MM.1S (cell line): ENCODE data around the gene PRELID2.

Experiments
- DNase-seq: peaks from one replicate; pipeline ENCODE4 v3.0.0-alpha.2; 2015
- H2AFZ ChIP-seq: fragments of 300-600 bp; sonication (generic); 2 replicates; pipeline ENCODE4 v1.6.0; 2016; ENCODE audit warnings: antibody characterized with exemption, low read length
- H3F3A ChIP-seq: fragments of 300-600 bp; sonication (generic); 2 replicates; pipeline ENCODE4 v1.6.1; 2016; ENCODE audit warnings: mild to moderate bottlenecking, antibody characterized with exemption, low read length, moderate library complexity, mixed read lengths; ENCODE audit not compliant: insufficient read depth
- H3K27ac ChIP-seq: fragments of 300-600 bp; sonication (generic); 2 replicates; pipeline ENCODE4 v1.5.1; 2016; ENCODE audit warnings: mild to moderate bottlenecking, low read length
- H3K27me3 ChIP-seq: fragments of 300-600 bp; sonication (generic); replicated peaks from 2 replicates; pipeline ENCODE4 v1.6.0; 2016; ENCODE audit warnings: low read length; ENCODE audit not compliant: insufficient read depth
- H3K36me3 ChIP-seq: fragments of 300-600 bp; sonication (generic); replicated peaks from 2 replicates; pipeline ENCODE4 v1.6.1; 2016; ENCODE audit warnings: mild to moderate bottlenecking, low read length, mixed read lengths; ENCODE audit not compliant: insufficient read depth
- H3K4me1 ChIP-seq: fragments of 300-600 bp; sonication (generic); 2 replicates; pipeline ENCODE4 v1.6.1; 2016; ENCODE audit warnings: low read length, mixed read lengths
- H3K4me2 ChIP-seq: fragments of 300-600 bp; sonication (generic); 2 replicates; pipeline ENCODE4 v1.6.0; 2016; ENCODE audit warnings: low read depth, low read length
- H3K4me3 ChIP-seq: fragments of 300-600 bp; sonication (generic); 2 replicates; pipeline ENCODE4 v1.5.1; 2016; ENCODE audit warnings: low read length, mixed read lengths
- H3K79me2 ChIP-seq: fragments of 300-600 bp; sonication (generic); 2 replicates; pipeline ENCODE4 v1.6.1; 2016; ENCODE audit warnings: mixed run types, low read length, mixed read lengths
- H3K9ac ChIP-seq: fragments of 300-600 bp; sonication (generic); 2 replicates; pipeline ENCODE4 v1.6.1; 2016; ENCODE audit warnings: low read length, mixed read lengths
- H3K9me2 ChIP-seq: fragments of 300-600 bp; sonication (generic); replicated peaks from 2 replicates; pipeline ENCODE4 v1.6.1; 2016; ENCODE audit warnings: mild to moderate bottlenecking, low read length, mixed read lengths; ENCODE audit not compliant: insufficient read depth
- H3K9me3 ChIP-seq: fragments of 300-600 bp; sonication (generic); replicated peaks from 2 replicates; pipeline ENCODE4 v1.6.1; 2016; ENCODE audit warnings: mild to moderate bottlenecking, low read length, mixed read lengths; ENCODE audit not compliant: insufficient read depth
- H4K20me1 ChIP-seq: fragments of 300-600 bp; sonication (generic); 2 replicates; pipeline ENCODE4 v1.6.1; 2016; ENCODE audit warnings: mild to moderate bottlenecking, low read length, moderate library complexity, mixed read lengths; ENCODE audit not compliant: insufficient read depth
- EZH2 ChIP-seq: fragments of 300-600 bp; sonication (generic); optimal IDR thresholded peaks from 2 replicates; pipeline ENCODE3; 2017; ENCODE audit warnings: low read depth, mild to moderate bottlenecking, antibody characterized with exemption, low read length, mixed read lengths
- EZH2phosphoT487 ChIP-seq: fragments of 300-600 bp; sonication (generic); IDR thresholded peaks from 2 replicates; pipeline ENCODE4 v1.6.1; 2018; ENCODE audit warnings: antibody characterized with exemption, low read length
- TF ChIP-seq, protein P1 (sequence below): fragments of 300-600 bp; sonication (generic); IDR thresholded peaks from 2 replicates; pipeline ENCODE4 v1.5.1; 2016; ENCODE audit warnings: antibody characterized with exemption, low read length, mixed read lengths

The PRELID2 gene

DNA sequence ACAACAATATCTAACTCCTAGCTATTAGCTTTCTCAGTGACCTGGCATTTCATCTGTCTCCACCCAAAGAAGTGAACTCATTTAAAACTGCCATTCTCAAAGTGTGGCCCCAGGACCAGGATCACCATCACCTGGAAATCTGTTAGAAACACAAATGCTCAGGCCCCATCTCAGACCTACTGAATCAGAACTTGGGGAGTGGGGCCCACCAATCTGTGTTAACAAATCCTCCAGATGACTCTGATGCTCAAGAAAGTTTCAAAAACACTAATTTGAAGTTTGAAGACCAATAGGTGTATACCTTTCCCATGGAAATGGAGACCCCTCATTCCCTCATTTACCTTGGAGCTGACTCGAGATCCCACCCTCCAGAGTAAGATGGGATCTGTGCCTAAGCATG is 72.3 kb downstream of the PRELID2 start:
- H3K4me1 ChIP-seq = no peaks in the 10 kb centered on the region
- no peak overlapping the region for H3K4me2 ChIP-seq
- no peaks in the 10 kb centered on the region for H3K9me3 ChIP-seq
- TF ChIP-seq EZH2phosphoT487 (no peak), EZH2 (no peak)
- TF ChIP-seq, protein P1, sequence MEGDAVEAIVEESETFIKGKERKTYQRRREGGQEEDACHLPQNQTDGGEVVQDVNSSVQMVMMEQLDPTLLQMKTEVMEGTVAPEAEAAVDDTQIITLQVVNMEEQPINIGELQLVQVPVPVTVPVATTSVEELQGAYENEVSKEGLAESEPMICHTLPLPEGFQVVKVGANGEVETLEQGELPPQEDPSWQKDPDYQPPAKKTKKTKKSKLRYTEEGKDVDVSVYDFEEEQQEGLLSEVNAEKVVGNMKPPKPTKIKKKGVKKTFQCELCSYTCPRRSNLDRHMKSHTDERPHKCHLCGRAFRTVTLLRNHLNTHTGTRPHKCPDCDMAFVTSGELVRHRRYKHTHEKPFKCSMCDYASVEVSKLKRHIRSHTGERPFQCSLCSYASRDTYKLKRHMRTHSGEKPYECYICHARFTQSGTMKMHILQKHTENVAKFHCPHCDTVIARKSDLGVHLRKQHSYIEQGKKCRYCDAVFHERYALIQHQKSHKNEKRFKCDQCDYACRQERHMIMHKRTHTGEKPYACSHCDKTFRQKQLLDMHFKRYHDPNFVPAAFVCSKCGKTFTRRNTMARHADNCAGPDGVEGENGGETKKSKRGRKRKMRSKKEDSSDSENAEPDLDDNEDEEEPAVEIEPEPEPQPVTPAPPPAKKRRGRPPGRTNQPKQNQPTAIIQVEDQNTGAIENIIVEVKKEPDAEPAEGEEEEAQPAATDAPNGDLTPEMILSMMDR = no peak
- no peak overlapping the region for H3K4me3 ChIP-seq
- no peaks in the 10 kb centered on the region for H3K9me2 ChIP-seq
- no peaks in the 10 kb centered on the region for H4K20me1 ChIP-seq
- no peak overlapping the region for H2AFZ ChIP-seq
- H3K79me2 ChIP-seq = no peaks in the 10 kb centered on the region
- no peak overlapping the region for H3K27ac ChIP-seq
- no peaks in the 10 kb centered on the region for H3K36me3 ChIP-seq
- no peaks in the 10 kb centered on the region for H3K27me3 ChIP-seq
- no peaks in the 10 kb centered on the region for H3F3A ChIP-seq
- DNase-seq = no peak
- no peak overlapping the region for H3K9ac ChIP-seq

DNA sequence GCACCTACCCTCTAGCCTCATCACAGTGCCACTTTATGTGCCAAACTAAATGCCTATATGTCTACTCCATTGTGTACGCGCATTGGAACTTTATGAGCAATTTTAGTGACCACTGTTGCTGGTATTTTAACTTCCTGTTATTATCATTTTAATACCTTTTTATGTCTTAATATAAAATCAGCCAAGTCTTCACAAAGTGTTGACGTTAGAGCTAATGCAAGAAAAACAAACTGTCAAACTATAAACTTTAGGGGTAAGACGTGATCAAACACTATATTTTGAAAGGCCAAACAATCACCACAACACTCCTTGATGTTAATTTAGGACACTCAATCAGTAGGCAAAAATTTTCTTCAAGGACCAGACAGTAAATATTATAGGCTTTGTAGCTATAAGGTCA is 73.9 kb downstream of the PRELID2 start:
- no peak for TF ChIP-seq EZH2phosphoT487
- TF ChIP-seq EZH2 = no peak
- TF ChIP-seq, protein P1 = no peak
- Histone ChIP-seq H3K27ac (no peak overlapping the region), H3K4me2 (no peak overlapping the region), H3K9me2 (no peaks in the 10 kb centered on the region), H3K79me2 (no peaks in the 10 kb centered on the region), H2AFZ (no peak overlapping the region), H3K9me3 (no peaks in the 10 kb centered on the region), H3K27me3 (no peaks in the 10 kb centered on the region), H3K36me3 (no peaks in the 10 kb centered on the region), H3F3A (no peaks in the 10 kb centered on the region), H3K4me1 (no peaks in the 10 kb centered on the region), H3K4me3 (no peak overlapping the region), H4K20me1 (no peaks in the 10 kb centered on the region), H3K9ac (no peak overlapping the region)
- no peak for DNase-seq

DNA sequence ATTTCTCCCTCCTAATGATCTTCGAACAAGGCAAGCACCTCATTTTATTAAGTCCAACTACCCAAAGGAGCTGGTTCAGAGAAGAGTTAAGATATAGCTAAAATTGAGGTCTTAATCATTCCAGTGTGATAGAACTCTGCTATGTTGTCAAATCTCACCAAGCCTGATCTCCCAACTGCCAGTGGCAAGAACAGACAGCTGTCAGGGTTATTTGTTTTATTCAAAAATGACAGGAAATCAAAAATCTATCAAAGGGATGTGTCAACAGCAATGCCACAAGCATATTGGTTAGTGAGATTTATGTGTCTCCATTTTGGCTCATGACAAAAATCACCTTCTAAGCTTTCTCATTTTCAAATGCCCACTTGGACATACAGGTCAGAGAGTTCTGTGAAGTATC is 74.5 kb downstream of the PRELID2 start:
- H3K27ac ChIP-seq = no peak overlapping the region
- TF ChIP-seq EZH2 (no peak), EZH2phosphoT487 (no peak)

DNA sequence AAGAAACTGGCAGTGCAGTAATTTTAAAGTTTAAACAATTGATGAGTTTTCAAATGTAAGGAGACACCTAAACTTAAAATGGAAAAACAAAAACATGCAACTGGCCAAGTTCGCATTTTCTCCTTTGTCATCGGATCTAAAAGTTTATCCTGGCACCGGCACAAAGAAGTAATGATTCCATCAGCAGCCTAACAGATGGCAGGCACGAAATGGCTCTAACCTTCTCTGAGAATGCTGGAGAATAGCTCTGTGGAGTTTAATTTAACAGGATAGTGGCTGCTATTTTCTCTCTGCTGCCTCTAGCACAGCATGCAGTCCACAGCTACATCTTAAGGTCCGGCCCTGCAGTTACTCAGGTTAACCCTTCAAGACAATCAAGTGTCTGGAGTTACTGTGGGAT is 82.2 kb downstream of the PRELID2 start:
- Histone ChIP-seq H3K27ac (no peak overlapping the region), H2AFZ (no peak overlapping the region), H3K4me1 (no peaks in the 10 kb centered on the region), H3K4me3 (no peak overlapping the region), H3K27me3 (no peaks in the 10 kb centered on the region), H3K79me2 (no peaks in the 10 kb centered on the region), H3K9me2 (no peaks in the 10 kb centered on the region), H3K36me3 (no peaks in the 10 kb centered on the region), H3F3A (no peaks in the 10 kb centered on the region), H3K4me2 (no peak overlapping the region), H3K9ac (no peak overlapping the region), H4K20me1 (no peaks in the 10 kb centered on the region), H3K9me3 (no peaks in the 10 kb centered on the region)
- TF ChIP-seq EZH2 (no peak), EZH2phosphoT487 (no peak)
- TF ChIP-seq, protein P1 = no peak
- no peak for DNase-seq

More for the DNA sequence above, 74.5 kb downstream of the PRELID2 start:
- Histone ChIP-seq H3K9ac (no peak overlapping the region), H2AFZ (no peak overlapping the region), H3K4me1 (no peaks in the 10 kb centered on the region), H3K79me2 (no peaks in the 10 kb centered on the region), H3K9me2 (no peaks in the 10 kb centered on the region), H3K27me3 (no peaks in the 10 kb centered on the region), H3K36me3 (no peaks in the 10 kb centered on the region), H3K4me3 (no peak overlapping the region), H3K9me3 (no peaks in the 10 kb centered on the region), H3F3A (no peaks in the 10 kb centered on the region), H3K4me2 (no peak overlapping the region), H4K20me1 (no peaks in the 10 kb centered on the region)
- DNase-seq = no peak
